Ovary (tissue), 3 donors: ENCODE measurements around the gene DENND1A.

ENCODE experiments used
- CTCF ChIP-seq, 3 donors: fragments of 450-650 bp in 2 of 3; fragments of 200-600 bp in 1 of 3; IDR thresholded peaks; one replicate each; pipeline versions ENCODE4 v1.5.1 to v1.8.0; 2016 to 2022; ENCODE audit warnings: antibody characterized with exemption in 3 of 3, mild to moderate bottlenecking in 1 of 3
- EP300 ChIP-seq: sonication (generic); formaldehyde crosslinking; IDR thresholded peaks from one replicate; pipeline ENCODE4 v1.6.1; 2017; ENCODE audit warnings: antibody characterized with exemption
- donor health status: DM: no; HTN: no; CAD: no.

GRCh38 chr9:123715258-123715657 is 214.7 kb downstream of the DENND1A start:
- no peak for TF ChIP-seq CTCF (IDR thresholded peaks at IDR 0.05)
- TF ChIP-seq EP300: no peak
